ENCODE measurements around the gene NKD1.

The NKD1 gene

DNA sequence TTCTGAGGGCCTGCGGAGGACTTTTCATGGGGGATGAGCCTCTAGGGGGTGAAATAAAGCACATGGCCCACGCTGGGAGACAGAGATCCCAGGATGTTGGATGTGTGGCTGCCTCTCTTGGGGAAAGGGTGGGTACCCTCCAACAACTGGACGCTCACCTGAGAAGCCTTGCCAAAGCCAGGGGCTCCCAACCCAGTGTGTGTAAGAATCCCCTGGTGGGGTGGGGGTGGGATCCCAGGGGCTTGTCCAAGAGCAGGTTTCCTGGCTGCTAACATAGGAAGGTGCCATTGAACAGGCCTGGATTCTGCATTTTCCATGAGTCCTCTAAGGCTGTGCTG, 132.3 kb downstream of the NKD1 start:
- DNase-seq, result no peak

DNA sequence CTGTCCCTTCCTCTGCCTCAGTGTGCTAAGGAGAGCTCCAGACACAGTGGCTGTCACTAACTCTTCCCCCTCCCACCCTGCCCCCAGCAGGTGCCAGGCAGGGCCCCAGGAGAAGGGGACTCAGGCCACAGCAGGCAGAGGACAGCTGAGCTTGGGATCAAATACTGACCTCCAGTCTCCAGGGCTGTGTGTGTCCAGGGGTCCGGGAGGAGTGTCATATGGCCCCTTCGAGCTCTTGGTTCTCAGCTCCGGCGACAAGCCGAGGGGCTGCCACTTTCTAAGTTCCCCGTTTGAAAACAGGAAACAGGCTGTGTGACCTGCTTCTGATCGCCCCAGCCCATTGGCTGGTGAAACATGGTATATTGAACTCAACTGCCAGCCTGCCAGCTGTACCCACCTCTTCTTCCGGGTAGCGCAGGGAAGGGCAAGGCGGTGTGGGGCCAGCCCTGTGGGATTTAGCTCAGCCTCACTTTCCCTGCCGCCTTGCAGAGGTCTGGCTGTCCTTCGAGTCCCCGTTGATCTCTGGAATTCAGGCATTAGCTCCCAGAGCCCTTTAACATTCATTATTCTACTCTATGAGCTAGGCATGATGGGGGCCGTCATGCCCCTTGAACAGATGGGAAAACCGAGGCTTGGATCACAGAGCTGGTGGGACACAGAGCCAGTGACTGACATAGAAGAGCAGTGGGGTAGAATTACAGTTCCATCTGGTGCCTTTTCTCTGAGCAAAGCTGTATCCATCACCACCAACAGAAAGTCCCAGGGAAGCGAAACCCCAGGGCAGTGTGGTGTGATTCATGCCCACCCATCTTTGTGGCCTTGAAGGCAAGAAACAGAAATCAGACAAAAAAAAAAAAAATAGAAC, 133.1 kb downstream of the NKD1 start, which contains the start of gene SNX20:
Gene SNX20, minus strand, starts transcription at position 292 of the 865 bp plus-strand sequence. CDS start 3,786 bp downstream, outside the sequence.
- DNase-seq, result peak; percentile 84

DNA sequence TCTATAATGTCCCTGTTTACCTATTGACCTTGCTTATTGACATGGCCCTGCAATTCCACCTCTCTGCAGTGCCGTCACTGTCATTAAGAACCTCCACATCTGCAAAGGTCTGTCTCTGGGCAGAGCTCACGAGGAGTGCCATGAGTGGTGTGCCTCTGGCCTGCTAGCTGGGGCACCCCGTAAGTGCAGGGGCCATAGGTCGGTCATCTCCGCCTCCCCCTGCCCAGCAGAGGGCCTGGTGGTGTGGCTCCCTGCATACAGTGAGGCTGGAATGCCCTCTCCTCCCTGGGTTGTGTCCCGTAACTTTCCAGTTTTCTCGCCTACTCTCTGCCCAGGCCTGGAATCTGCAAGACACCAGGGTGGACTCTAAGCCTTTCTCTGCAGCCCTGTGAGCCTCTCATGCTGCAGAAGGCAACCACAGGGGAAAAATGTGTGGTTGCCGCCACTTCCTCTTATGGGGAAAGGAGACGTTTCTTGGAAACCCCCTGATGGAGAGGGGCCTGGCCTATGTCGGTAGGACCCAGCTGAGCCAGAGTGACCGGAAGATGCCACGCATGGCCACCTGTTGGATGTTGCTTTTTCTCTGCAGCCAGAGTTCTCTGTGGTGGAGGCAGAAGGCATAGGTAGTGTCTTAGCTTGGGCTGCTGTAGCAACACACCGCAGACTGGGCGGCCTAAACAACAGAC, 135.6 kb downstream of the NKD1 start:
- DNase-seq, result peak; percentile 78

DNA sequence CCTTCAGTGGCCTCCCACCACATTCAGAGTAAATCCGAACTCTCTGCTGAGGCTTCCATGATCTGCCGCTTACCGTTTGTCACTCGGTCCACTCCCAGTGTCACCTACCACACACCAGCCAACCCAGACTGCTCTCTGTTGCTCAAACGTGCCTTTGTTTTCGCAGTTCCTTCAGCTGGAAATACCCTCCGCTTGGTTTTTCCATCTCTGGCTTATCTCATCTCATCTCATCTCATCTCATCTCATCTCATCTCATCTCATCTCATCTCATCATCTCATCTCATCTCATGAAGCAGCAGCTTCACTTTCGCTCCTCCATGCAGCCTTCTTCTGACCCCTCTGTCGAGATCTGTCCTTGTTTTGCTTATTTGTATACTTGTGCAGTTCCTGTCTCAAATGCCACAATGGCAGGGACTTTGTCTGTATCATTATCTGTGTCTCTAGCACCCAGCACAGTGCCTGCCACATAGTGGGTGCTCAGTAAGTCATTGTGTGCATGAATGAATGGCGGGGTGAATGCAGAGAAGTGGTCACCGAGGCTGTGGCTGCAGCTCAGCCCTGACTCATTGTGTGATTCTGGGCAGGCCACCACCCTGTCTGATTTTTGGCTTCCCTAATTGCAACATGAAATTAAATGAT, 136.7 kb downstream of the NKD1 start:
- peak; percentile 59 for DNase-seq

DNA sequence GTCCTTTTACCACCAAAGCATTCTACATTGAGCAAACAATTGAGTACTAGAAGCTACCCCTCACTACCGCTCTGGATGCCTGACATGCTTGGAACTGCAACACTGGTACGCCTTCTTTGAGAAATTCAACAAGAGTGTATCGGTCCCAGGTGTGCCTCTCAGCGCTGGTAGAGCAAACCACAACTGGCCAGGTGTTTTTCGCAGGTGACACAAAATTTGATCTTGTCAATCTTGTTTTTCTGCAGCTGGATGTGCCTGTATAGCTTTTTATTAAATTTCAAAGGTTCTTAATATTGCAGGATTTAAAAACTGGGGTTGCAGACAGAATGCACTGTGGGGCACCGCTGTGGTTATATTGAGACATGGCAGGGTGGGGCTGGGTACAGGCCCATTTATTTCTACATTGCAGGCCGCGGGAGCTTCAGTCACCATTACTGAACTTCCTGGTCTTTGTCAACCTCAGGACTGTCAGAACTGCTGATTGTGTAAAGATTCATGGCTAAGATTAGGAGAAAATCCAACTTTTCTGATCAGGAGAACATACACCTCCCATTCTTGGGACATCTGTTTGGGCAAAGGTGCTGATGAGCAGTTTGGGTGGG, 137.4 kb downstream of the NKD1 start:
- DNase-seq, result peak; percentile 41

DNA sequence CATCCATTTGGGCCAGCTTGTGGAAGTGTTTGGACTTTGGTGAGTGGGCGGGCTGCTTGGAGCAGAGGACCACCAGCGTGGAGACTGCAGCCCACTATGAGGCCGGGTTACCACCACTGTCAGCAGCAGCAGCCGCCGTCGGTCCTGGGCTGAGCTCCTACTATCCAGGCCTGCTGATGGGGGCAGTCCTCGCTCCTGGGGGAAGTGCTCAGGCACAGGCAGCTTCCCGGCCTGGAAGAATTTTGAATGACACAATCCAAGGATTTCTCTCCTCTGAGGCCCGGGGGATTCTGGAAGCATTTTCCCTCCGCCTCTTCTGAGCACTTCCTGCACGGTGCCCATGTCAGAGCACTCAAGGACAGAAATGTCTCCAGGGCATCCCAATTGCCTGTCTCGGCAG, 139.9 kb downstream of the NKD1 start:
- DNase-seq, result no peak

DNA sequence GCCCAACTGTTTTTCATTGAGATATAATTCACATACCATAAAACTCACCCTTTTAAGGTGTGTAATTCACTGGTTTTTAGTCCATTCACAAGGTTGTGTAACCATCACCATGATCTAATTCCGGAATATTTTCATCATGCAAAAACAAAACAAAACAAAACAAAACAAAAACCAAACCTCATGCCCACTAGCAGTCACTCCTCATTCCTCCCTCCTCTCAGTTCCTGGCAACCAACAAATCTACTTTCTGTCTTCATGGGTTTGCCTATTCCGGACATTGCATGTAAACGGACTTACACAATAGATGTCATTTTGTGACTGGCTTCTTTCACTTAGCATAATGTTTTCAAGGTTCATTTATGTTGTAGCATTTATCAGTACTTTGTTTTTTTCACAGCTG, 140.7 kb downstream of the NKD1 start:
- no peak for DNase-seq

DNA sequence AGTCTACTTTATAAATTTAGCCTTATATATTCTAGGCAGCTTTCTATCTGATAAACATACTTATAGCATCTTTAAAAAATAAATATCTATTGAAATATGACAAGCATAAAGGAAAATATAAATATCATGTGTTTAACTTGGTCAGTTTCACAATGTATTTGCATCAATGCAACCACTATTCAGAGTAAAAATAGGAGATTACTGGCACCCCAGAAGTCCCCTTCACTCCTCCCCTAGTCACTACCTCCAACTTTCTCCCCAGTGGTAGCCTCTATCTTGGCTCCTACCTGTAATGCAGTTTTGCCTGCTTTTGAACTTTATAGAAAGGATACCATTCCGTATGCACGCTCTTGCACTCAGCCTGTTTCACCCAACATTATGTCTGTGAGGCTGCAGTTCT, 142.0 kb downstream of the NKD1 start:
- DNase-seq, result no peak

DNA sequence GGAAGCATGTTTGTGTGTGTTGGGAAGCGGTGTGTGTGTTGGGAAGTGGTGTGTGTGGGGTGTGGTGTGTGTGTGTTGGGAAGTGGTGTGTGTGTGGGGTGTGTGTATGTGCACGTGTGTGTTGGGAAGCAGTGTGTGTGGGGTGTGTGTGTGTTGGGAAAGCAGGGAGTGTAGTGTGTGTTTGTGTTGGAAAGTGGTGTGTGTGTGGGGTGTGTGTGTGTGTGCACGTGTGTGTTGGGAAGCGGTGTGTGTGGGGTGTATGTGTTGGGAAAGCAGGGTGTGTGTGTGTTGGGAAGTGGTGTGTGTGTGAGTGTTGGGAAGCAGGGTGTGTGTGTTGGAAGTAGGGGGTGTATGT, 144.4 kb downstream of the NKD1 start:
- DNase-seq, result no peak

DNA sequence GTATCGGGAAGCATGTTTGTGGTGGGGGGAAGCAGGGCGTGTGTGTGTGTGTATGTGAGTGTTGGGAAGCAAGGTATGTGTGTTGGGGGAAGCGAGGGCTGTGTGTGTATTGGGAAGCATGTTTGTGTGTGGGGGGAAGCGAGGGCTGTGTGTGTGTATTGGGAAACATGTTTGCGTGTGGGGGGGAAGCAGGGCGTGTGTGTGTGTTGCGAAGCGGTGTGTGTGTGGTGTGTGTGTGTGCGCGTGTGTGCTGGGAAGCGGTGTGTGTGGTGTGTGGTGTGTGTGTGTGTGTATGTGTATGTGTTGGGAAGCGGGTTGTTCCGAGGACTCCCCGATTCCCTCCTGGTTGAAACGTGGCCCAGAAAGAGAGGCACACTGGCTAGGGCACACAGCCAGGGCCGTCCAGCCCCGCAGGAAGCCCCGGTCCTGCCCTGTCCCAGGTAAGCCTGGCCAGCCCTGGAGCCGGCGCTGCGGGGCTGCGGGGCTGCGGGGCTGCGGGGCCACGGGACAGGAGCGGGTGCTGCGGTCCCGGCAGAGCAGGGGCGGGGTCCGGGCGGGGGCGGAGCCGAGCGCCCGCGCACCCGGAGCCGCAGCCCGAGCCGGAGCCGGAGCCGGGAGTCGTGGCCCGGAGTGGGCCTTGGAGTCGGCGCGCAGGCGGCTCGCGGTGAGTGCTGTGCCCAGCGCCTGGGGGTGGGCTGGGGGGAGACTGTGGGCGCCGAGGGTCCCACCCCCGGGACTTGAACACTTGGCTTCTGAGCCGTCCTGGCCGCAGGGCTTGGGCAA, 145.0 kb downstream of the NKD1 start, which contains the start of gene NOD2:
Gene NOD2, plus strand, starts transcription at position 608 of the 783 bp plus-strand sequence. CDS start 5,890 bp downstream, outside the sequence.
- peak; percentile 34 for DNase-seq

DNA sequence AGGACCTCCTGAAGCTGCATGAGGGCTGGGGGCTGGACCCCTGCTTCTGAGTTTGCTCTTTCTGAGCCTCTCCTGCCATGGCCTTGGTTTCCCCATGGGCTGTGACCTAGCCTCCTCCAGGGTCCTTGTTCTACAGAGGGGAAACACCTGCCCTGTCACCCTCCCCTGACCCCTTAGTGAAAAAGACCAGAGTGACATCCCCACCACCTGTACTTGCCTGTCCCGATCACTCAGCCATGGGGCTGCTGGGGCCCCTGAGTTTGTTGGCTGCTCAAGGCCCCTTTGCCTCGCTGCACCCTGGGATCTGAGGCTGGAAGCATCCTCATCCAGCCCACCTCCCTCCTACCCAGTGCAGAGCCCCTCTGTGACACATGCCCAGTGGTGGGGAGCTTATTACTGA, 146.0 kb downstream of the NKD1 start:
- DNase-seq, result no peak

DNA sequence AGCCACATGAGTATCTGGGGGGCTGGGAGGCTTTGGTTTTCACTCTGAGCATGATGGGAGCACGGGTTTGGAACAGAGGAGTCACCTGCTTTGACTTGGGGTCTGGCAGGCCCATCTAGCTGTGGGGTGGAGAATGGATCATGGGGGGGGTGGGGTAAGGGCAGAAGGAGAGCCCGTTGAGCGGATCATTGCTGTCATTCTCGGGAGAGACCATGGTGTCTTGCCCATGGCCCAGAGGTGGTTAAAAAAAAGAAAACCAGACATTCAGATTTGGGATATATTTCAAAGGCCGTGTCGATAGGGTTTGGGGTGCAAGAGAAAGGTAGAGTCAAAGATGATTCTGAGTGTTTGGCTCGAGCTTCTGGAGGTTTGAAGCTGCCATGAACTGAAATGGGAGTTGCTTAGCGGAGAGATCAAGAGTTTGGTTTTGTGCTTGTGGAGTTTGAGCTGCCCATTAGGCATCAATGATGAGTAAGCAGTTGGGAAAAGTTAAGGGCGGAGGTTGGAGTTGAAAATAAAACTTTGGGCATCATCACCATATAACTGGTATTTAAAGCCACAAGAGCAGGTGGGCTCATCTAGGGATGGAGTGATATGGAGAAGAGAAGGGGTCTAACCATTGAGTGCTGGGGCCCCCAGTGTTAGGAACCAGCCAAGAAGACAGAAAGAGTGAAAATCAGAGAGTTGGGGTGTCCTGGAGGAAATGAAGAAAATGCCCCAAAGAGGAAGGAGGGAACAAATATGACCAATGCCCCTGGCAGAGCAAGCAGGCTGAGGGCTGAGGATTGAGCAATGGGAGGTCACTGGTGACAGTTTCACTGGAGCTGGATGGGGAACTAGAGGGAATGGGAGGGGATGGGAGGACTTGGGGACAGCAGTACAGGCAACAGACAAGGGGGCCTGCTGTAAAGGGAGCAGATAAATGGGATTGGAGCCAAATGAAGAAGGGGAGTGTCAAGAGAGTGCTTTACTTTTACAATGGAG, 147.1 kb downstream of the NKD1 start:
- DNase-seq, result no peak

DNA sequence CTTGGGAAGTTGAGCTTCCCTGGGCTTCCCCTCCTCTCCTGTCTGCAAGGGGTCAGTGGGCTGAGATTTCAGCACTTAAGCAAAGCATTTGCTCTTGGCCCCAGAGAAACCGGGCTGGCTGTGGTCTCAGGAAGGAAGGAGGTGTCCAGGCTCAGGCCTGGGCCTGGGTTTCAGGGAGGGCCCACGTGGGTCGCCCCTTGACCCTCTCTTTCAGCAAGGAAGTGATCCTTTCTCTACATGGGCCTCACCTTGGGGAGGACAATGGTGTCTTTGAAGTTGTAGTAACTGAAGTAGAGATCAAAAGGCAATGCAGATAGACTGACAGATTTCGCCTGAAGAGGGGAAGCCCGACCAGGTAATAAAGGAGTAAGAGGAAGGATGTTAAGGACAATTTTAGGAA, 147.9 kb downstream of the NKD1 start:
- peak; percentile 38 for DNase-seq

DNA sequence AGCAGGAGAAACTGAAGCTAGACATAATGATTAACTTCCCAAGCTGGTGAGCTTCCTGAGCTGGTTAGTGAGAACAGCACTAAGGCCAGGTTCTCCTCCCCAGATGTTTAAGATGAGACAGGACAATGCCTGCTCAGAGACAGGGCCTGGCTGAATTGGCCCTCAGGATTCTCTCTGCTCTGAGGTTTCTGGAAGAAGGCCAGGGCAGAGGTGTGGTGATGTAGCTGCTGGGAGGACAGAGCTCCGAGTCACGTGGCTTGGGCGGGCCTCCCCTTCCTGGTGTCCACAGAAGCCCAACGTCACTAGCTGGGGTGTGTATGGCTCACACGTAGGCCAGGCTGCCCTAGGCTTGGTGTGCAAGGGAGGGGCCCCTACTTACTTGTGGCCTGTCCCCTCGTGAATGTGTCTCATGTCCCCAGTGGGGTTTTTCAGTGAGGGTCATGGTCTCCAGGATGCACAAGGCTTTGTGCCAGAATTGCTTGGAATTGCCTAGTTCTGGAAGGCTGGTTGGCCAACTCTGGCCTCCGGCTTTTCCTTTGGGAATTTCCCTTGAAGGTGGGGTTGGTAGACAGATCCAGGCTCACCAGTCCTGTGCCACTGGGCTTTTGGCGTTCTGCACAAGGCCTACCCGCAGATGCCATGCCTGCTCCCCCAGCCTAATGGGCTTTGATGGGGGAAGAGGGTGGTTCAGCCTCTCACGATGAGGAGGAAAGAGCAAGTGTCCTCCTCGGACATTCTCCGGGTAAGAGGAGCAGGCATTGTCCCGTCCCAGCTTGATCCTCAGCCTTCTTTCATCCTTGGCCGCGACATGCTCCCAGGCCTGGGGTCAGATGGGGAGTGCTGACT, 148.6 kb downstream of the NKD1 start:
- DNase-seq, result peak; percentile 87

DNA sequence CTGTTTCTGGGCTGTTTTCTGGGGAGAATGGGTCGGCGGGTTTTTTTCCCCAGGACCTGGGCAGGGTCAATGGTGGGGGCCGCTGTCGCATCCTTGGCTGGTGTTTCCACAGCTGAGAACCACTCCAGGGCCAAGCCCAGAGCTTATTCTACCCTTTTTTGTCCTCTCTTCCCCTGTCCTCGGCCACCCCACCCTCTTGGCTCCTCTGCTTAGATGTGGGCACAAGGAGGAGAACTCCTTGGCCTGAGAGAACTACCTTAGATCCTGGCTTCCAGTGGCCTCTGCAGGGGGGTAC, 149.2 kb downstream of the NKD1 start:
- no peak for DNase-seq

DNA sequence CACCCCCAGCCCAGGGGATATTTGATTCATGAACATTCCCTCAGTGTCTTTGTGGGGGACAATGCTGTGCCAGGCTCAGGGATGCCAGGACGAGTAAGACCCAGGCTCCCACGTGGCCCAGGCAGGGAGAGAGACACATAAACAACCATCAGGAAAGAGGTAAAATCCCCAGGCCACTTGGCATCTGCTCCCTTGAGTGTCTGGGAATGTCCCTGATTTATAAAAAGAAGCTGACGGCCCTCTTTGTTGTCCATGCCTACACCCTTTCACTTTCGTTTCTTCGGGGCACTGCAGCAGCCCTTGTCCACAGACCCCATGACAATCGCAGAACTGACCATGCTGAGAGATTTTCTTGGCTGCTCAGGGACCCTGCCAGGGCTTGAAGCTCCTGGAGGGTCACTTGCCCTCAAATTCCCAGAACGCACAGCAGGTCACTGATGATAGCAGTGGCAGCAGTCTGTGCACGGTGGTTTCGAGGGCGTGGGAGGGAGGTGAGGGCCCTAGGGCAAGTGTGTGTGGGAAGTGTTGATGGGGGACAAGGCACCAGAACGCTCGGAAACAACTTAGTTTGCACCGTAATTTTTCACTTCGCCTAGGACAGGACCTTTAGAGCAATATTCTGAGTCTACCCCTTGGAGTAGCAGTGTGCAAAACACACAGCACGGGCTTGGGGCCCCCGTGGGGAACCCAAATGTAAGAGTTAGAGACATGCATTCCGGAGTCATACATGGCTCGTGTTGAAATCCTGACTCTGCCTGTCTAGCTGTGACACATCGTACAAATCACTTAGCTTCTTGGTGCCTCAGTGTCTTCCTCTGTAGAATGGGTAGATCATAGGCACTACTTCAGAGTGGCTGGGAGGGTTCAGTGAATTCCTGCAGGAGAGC, 149.9 kb downstream of the NKD1 start:
- peak; percentile 75 for DNase-seq

All from CD4-positive, alpha-beta T cell treated with Interleukin-17A for 1 hour (primary cell).